ENCODE data around the gene CTSF.
"Not testable (repeated sequence)": the region's sequence is repeated elsewhere in the genome, so short reads cannot be mapped to it uniquely, and the experiment has no call there.

Gene CTSF

GRCh38 chr11:66589996-66590675 is 21.7 kb upstream of the CTSF start:
- DNase-seq (ENCODE audit: low read depth), result no peak

- DNase-seq (ENCODE audit: low read depth), result not testable (repeated sequence)
Measured at GRCh38 chr11:66589315-66589714, 20.9 kb upstream of the CTSF start.

- DNase-seq (ENCODE audit: low read depth), result no peak
Measured at GRCh38 chr11:66586136-66586535, 17.7 kb upstream of the CTSF start.

GRCh38 chr11:66585447-66585846 is 17.0 kb upstream of the CTSF start:
- not testable (repeated sequence) for DNase-seq (ENCODE audit: low read depth)

- DNase-seq (ENCODE audit: low read depth), result not testable (repeated sequence)
Measured at GRCh38 chr11:66582565-66583147, 14.2 kb upstream of the CTSF start.

- no peak for DNase-seq (ENCODE audit: low read depth)
Measured at GRCh38 chr11:66581261-66581660, 12.9 kb upstream of the CTSF start.

- DNase-seq (ENCODE audit: low read depth), result no peak
Measured at GRCh38 chr11:66580803-66581202, 12.4 kb upstream of the CTSF start.

GRCh38 chr11:66579017-66579606 is 10.7 kb upstream of the CTSF start:
- DNase-seq (ENCODE audit: low read depth), result peak; percentile 71

GRCh38 chr11:66570850-66571180 is 2.4 kb upstream of the CTSF start:
- DNase-seq (ENCODE audit: low read depth), result no peak

GRCh38 chr11:66570079-66570849 is 1.9 kb upstream of the CTSF start:
- no peak for DNase-seq (ENCODE audit: low read depth)

- no peak for DNase-seq (ENCODE audit: low read depth)
Measured at GRCh38 chr11:66569076-66569475, 670 bp upstream of the CTSF start.

GRCh38 chr11:66567787-66568123 is 651 bp downstream of the CTSF start:
- no peak for DNase-seq (ENCODE audit: low read depth)

GRCh38 chr11:66566221-66566620 is 2.2 kb downstream of the CTSF start:
- DNase-seq (ENCODE audit: low read depth), result no peak

- no peak for DNase-seq (ENCODE audit: low read depth)
Measured at GRCh38 chr11:66564984-66565383, 3.4 kb downstream of the CTSF start.

- no peak for DNase-seq (ENCODE audit: low read depth)
Measured at GRCh38 chr11:66564538-66564937, 3.9 kb downstream of the CTSF start.

GRCh38 chr11:66563832-66564231 is 4.6 kb downstream of the CTSF start:
- DNase-seq (ENCODE audit: low read depth), result no peak

GRCh38 chr11:66562907-66563583 is 5.4 kb downstream of the CTSF start:
- DNase-seq (ENCODE audit: low read depth), result no peak

GRCh38 chr11:66562275-66562674 is 6.1 kb downstream of the CTSF start:
- no peak for DNase-seq (ENCODE audit: low read depth)

- DNase-seq (ENCODE audit: low read depth), result no peak
Measured at GRCh38 chr11:66561975-66562248, 6.5 kb downstream of the CTSF start.

- no peak for DNase-seq (ENCODE audit: low read depth)
Measured at GRCh38 chr11:66561178-66561974, 7.0 kb downstream of the CTSF start.

- no peak for DNase-seq (ENCODE audit: low read depth)
Measured at GRCh38 chr11:66559866-66560676, 8.3 kb downstream of the CTSF start.

Measured in activated T-helper 9 cell treated with anti-CD3 and anti-CD28 coated beads, Interleukin-2, amount 50 U/mL, for 16 hours (primary cell).